ENCODE data around the gene GPR157.

DNA sequence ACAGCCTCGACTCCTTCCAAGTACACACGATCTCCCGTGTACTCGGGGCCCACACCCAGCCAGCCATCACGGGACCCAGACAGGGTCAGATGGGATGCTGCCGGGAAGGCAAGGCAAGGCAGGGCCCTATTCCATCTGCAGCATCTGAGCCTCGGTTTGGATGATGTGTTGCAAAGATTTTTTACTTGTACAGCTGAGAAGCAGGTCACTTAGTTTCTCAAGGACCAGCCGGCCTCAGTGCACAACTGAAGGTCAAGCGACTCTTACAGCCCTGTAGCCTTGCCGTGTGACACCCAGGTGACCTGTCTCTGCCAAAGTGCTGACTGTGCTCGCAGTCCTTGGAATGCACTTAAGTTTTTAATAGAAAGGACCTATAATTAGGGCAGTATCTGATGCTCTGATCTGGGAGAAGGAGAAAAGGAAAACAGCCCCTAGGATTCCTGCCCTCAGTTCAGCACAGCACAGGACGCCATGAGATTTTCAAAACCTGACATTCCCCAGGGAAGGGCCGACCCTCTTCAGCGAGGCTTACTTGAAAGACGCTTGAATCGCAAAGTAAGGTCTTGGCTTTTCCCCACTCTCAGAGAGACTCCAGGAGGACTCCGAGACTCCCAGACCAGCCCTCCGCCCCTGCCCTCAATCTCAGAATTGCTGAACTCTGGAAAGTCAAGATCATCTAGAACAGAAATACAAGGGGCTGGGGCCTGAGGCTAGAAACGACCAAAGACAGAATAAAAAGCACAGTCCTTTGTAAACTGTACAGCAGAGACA lies 1.3 kb downstream of the GPR157 start:
- TF ChIP-seq EZH2phosphoT487 (IDR thresholded peaks at IDR 0.05; ENCODE audit: borderline replicate concordance), result no peak
- TF ChIP-seq, protein P1, sequence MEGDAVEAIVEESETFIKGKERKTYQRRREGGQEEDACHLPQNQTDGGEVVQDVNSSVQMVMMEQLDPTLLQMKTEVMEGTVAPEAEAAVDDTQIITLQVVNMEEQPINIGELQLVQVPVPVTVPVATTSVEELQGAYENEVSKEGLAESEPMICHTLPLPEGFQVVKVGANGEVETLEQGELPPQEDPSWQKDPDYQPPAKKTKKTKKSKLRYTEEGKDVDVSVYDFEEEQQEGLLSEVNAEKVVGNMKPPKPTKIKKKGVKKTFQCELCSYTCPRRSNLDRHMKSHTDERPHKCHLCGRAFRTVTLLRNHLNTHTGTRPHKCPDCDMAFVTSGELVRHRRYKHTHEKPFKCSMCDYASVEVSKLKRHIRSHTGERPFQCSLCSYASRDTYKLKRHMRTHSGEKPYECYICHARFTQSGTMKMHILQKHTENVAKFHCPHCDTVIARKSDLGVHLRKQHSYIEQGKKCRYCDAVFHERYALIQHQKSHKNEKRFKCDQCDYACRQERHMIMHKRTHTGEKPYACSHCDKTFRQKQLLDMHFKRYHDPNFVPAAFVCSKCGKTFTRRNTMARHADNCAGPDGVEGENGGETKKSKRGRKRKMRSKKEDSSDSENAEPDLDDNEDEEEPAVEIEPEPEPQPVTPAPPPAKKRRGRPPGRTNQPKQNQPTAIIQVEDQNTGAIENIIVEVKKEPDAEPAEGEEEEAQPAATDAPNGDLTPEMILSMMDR (conservative IDR thresholded peaks at IDR 0.05; ENCODE audit: low read length), result no peak

Measured in Loucy (cell line).